NB4 (cell line): ENCODE data around the gene TMEM178B.

ENCODE experiments used
- DNase-seq: peaks from one replicate; pipeline ENCODE4 v3.0.0; 2010; ENCODE audit warnings: low read depth
- H3K4me3 ChIP-seq: one replicate; pipeline ENCODE4 v1.5.1; 2011; ENCODE audit warnings: mild to moderate bottlenecking, low read depth, low read length, moderate library complexity
- CTCF ChIP-seq: IDR thresholded peaks from one replicate; pipeline ENCODE4 v1.5.1; 2012; ENCODE audit warnings: low read depth, low read length
- MYC ChIP-seq: IDR thresholded peaks from 2 replicates; pipeline ENCODE4 v1.6.1; 2011; ENCODE audit warnings: low read depth, low read length
- POLR2A ChIP-seq: IDR thresholded peaks from 2 replicates; pipeline ENCODE4 v1.6.1; 2011; ENCODE audit warnings: mild to moderate bottlenecking; ENCODE audit not compliant: insufficient read length; ENCODE audit errors: extremely low read depth
- TF ChIP-seq, protein P1 (sequence below): IDR thresholded peaks from 2 replicates; pipeline ENCODE4 v1.6.1; 2011; ENCODE audit warnings: low read depth, low read length

The TMEM178B gene

DNA sequence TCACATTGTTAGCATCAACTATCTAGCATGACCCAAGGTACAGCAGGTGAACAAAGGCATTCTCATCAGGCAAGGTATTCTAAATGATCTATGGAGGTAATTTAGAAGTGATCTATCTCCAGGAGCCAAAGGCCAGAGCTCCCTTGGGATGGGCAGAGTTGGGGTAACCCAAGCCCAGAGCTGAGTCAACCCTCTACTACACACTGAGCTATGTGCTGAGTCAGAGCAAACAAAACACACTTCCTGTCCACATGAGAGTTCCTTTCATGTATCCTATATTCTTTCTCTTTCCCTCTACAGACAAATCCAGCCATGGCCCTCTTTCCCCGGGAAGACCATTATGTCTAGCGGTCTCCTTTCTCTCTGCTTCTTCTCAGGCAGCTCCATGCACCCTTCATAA, 409.2 kb downstream of the TMEM178B start:
- TF ChIP-seq, protein P1, sequence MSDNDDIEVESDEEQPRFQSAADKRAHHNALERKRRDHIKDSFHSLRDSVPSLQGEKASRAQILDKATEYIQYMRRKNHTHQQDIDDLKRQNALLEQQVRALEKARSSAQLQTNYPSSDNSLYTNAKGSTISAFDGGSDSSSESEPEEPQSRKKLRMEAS = no peak
- no peak for TF ChIP-seq POLR2A
- no peak for TF ChIP-seq CTCF
- no peak for TF ChIP-seq MYC
- DNase-seq = no peak

GRCh38 chr7:141484907-141485306, 411.0 kb downstream of the TMEM178B start:
- H3K4me3 ChIP-seq = no peak overlapping the region
- no peak for DNase-seq
- TF ChIP-seq CTCF (no peak), MYC (no peak), POLR2A (no peak)
- TF ChIP-seq, protein P1 = no peak

More for the DNA sequence above, 409.2 kb downstream of the TMEM178B start:
- no peak overlapping the region for H3K4me3 ChIP-seq

DNA sequence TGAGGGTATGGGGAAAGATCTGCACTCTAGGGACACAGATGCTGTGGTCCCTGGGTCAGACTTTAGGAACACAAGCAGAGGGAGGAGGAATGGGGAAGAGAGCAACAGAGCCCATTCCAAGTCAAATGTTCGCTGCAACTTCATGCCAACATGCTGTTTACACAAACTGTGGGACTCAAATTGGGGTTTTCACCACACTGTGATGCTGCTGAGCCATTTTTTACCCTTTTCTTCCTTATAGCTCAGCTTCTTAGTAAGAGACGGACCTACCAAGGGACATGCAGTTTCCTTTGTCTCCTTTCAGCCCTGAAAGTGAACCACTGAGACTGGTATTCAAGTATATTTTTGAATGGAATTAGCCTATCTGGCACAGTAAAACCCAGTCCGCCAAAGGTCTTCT, 413.1 kb downstream of the TMEM178B start:
- TF ChIP-seq POLR2A (no peak), CTCF (peak; percentile 2), MYC (no peak)
- TF ChIP-seq, protein P1 = no peak
- no peak for DNase-seq
- no peak overlapping the region for H3K4me3 ChIP-seq

DNA sequence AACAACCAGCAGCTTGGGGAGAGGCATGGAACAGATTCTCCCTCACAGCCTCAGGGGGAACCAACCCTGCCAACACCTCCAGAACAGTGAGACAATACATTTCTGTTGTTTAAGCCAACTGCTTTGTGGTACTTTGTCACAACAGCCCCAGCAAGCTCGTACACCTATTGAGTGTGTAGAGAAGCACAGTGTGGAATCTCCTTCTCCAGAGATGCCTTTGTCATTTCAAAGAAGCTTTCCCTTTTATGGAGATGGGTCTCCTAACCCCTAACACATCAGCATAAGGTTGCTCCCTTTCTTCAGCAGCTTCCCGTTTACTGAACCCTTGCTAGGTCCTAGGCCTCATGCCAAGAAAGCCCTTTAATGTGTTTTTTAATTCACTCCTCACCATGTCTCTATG, 416.6 kb downstream of the TMEM178B start:
- no peak for DNase-seq
- no peak overlapping the region for H3K4me3 ChIP-seq
- TF ChIP-seq POLR2A (no peak), MYC (no peak), CTCF (no peak)
- TF ChIP-seq, protein P1 = no peak

GRCh38 chr7:141495057-141495456, 421.2 kb downstream of the TMEM178B start:
- TF ChIP-seq CTCF (no peak), MYC (no peak), POLR2A (no peak)
- TF ChIP-seq, protein P1 = no peak
- no peak overlapping the region for H3K4me3 ChIP-seq
- no peak for DNase-seq

DNA sequence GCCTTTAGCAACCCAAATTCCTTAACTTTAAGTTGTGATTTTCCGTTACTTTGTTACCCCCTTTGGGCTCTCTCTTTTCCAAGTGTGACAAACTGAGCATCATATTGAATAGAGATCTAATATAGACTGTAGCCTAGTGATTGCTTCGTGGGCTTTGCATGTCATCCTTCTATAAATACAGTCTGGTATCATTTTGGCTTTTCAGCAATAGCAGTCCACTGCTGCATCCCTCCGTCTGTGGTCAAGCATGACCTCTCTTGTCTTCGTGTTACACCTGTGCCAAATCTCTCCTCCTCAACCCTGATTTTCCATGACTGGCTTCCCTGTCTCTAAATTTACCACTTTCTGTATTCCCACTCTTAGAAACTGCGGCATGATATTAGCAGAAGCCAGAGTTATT, 423.5 kb downstream of the TMEM178B start:
- no peak for TF ChIP-seq POLR2A
- TF ChIP-seq, protein P1 = no peak
- no peak for TF ChIP-seq MYC
- TF ChIP-seq CTCF = no peak
- DNase-seq = no peak
- H3K4me3 ChIP-seq = no peak overlapping the region
